ENCODE results near the gene LNX1. TPM values are rescaled to one million over a fixed set of nuclear protein-coding genes. Genes with fewer than 3 reads are reported as not detected.

The LNX1 gene
- total RNA-seq, 4 donors from 2014 or later = 14.5 to 41.0 (median 22.9) TPM

- no peak overlapping the region for H3K27ac ChIP-seq
- H3K4me3 ChIP-seq = no peak overlapping the region
- intact Hi-C loops (cut with DNase I) = no loop called here
- no peaks in the 10 kb centered on the region for H3K9me3 ChIP-seq
- H3K27me3 ChIP-seq = no peaks in the 10 kb centered on the region
- TF ChIP-seq POLR2A (IDR thresholded peaks at IDR 0.05) = no peak
- TF ChIP-seq, protein P1, sequence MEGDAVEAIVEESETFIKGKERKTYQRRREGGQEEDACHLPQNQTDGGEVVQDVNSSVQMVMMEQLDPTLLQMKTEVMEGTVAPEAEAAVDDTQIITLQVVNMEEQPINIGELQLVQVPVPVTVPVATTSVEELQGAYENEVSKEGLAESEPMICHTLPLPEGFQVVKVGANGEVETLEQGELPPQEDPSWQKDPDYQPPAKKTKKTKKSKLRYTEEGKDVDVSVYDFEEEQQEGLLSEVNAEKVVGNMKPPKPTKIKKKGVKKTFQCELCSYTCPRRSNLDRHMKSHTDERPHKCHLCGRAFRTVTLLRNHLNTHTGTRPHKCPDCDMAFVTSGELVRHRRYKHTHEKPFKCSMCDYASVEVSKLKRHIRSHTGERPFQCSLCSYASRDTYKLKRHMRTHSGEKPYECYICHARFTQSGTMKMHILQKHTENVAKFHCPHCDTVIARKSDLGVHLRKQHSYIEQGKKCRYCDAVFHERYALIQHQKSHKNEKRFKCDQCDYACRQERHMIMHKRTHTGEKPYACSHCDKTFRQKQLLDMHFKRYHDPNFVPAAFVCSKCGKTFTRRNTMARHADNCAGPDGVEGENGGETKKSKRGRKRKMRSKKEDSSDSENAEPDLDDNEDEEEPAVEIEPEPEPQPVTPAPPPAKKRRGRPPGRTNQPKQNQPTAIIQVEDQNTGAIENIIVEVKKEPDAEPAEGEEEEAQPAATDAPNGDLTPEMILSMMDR (IDR thresholded peaks at IDR 0.05) = no peak
- 86 to 87% methylated on average over 3 of the region's 3 CpGs for WGBS, 2 donors
- no peaks in the 10 kb centered on the region for H3K36me3 ChIP-seq
- H3K4me1 ChIP-seq = peaks cover 0 to 23% (median 0%) of the 10 kb centered on the region in 3 donors
- no peak for DNase-seq
These were observed 7.8 kb downstream of the LNX1 start for GRCh38 chr4:53583513-53583912.

- Histone ChIP-seq H3K27ac (no peak overlapping the region), H3K27me3 (no peaks in the 10 kb centered on the region), H3K9me3 (no peaks in the 10 kb centered on the region), H3K4me3 (no peak overlapping the region), H3K36me3 (no peaks in the 10 kb centered on the region), H3K4me1 (peaks cover 0 to 20% (median 0%) of the 10 kb centered on the region in 3 donors)
- WGBS, 2 donors = 30 to 75% methylated on average over 4 of the region's 4 CpGs
- no peak for DNase-seq
- TF ChIP-seq, protein P1 (IDR thresholded peaks at IDR 0.05) = no peak
- no peak for TF ChIP-seq POLR2A (IDR thresholded peaks at IDR 0.05)
- intact Hi-C loops (cut with DNase I) = no loop called here
These were observed 9.1 kb downstream of the LNX1 start for GRCh38 chr4:53582194-53582593.

GRCh38 chr4:53580274-53580673, 11.0 kb downstream of the LNX1 start:
- no peak for DNase-seq

DNA sequence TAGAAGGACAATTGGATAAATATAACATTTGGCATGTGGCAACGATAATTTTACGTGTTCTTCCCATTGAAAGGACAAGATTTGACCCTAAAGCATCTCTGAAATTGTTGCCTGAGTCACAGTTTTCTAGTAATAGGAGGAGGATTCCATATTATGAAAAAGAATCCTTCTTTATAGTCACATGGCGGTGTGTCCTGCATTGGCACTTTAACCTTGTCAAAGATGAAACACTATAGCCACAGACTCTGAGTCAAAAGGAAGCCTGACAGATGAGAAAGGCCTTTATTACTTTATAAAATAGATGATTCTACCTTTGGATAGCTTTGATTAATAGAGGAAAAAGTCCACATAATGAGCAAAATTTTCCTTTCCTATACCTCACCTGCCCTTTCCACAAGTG, 11.5 kb downstream of the LNX1 start:
- 73 to 83% methylated on average over 3 of the region's 3 CpGs for WGBS, 2 donors
- Histone ChIP-seq H3K4me1 (peaks cover 0 to 13% (median 0%) of the 10 kb centered on the region in 3 donors), H3K27ac (no peak overlapping the region), H3K4me3 (no peak overlapping the region), H3K9me3 (no peaks in the 10 kb centered on the region), H3K27me3 (no peaks in the 10 kb centered on the region), H3K36me3 (peaks cover 0 to 13% (median 0%) of the 10 kb centered on the region in 3 donors)
- intact Hi-C loops (cut with DNase I) = no loop called here
- no peak for DNase-seq
- no peak for TF ChIP-seq POLR2A (IDR thresholded peaks at IDR 0.05)
- TF ChIP-seq, protein P1 (IDR thresholded peaks at IDR 0.05) = no peak

More at GRCh38 chr4:53580274-53580673, 11.0 kb downstream of the LNX1 start:
- 67 to 74% methylated on average over 3 of the region's 3 CpGs for WGBS, 2 donors
- no peaks in the 10 kb centered on the region for H3K9me3 ChIP-seq
- peaks cover 0 to 13% (median 0%) of the 10 kb centered on the region in 3 donors for H3K4me1 ChIP-seq
- intact Hi-C loops (cut with DNase I) = no loop called here
- peaks cover 0 to 11% (median 0%) of the 10 kb centered on the region in 3 donors for H3K36me3 ChIP-seq
- TF ChIP-seq, protein P1 (IDR thresholded peaks at IDR 0.05) = no peak
- no peak for TF ChIP-seq POLR2A (IDR thresholded peaks at IDR 0.05)
- H3K4me3 ChIP-seq = no peak overlapping the region
- H3K27me3 ChIP-seq = no peaks in the 10 kb centered on the region
- no peak overlapping the region for H3K27ac ChIP-seq

DNA sequence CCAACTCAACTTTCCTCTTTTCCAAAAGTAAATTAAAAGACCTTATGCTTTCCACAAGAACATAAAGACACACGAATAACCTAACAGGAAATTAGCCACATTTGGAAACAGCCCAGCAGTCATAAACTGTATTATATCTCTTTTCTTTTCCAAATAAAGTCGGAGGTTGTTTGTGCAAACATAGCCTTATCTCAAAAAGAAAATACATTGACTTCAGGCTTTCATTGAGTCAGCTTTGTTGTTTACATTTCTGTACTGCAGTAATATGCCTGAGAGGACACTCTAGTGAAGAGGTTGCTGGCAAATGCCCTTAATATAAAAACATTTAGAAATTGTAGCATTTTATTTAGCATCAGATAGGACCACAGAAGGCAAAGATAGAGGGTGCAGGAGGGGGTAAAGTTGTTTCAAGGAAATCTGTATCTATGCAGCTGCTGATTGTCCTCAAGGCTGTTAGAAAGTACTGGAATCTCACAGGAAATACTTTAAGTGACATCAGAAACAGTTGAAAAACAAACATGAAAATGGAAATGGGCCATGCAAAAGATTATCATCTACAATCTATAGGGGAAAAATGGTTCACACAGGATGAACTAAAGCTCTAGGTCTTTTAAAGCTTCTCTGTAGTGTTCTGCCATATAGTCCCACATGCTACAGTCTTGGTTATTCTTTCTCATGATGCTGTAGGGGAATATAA, 14.5 kb downstream of the LNX1 start:
- Histone ChIP-seq H3K4me1 (peaks cover 0 to 7% (median 0%) of the 10 kb centered on the region in 3 donors), H3K9me3 (no peaks in the 10 kb centered on the region), H3K36me3 (peaks cover 0 to 32% (median 0%) of the 10 kb centered on the region in 3 donors), H3K27ac (no peak overlapping the region), H3K27me3 (no peaks in the 10 kb centered on the region), H3K4me3 (no peak overlapping the region)
- TF ChIP-seq, protein P1 (IDR thresholded peaks at IDR 0.05) = no peak
- no peak for DNase-seq
- intact Hi-C loops (cut with DNase I) = no loop called here
- WGBS, 2 donors = 13 to 17% methylated on average over 2 of the region's 2 CpGs
